ENCODE measurements around the gene TTYH3. TPM values are rescaled to one million over a fixed set of nuclear protein-coding genes. Genes with fewer than 3 reads are reported as not detected.

Gene TTYH3
- total and polyA plus RNA-seq, 2 of the 8 experiments (the other 6 are each of a cell fraction or from before 2014, with no cell fraction given) = 66.2 to 169 TPM

GRCh38 chr7:2662273-2663120, 30.7 kb downstream of the TTYH3 start:
- Histone ChIP-seq H3K27me3 (replicated peaks in 1 of 4; ENCODE audit: control insufficient read depth in 3 of 4, extremely low read depth in 1 of 4, insufficient read depth in 3 of 4, low read length in 3 of 4) (peaks cover 0 to 4% (median 0%) of the 10 kb centered on the region in 4 experiments; a peak in 1 of 7 replicates), H3K23ac (ENCODE audit: insufficient read length) (no peak overlapping the region), H2BK12ac (ENCODE audit: low read depth, low read length) (no peak overlapping the region), H4K8ac (ENCODE audit: extremely low read depth, insufficient read depth, low read length) (no peak overlapping the region; the same call in 1 of the 2 replicates), H3K9ac (replicated peaks in 1 of 4; ENCODE audit: extremely low read depth in 1 of 4, low read depth in 3 of 4, low read length in 3 of 4) (no peak overlapping the region), H2AFZ (ENCODE audit: low read length) (no peak overlapping the region), H3K18ac (ENCODE audit: extremely low read depth, low read length) (no peak overlapping the region), H3K4ac (replicated peaks; ENCODE audit: insufficient read length, low read depth, low read length) (no peak overlapping the region), H3K4me2 (ENCODE audit: insufficient read depth in 1 of 2, low read depth in 2 of 2, low read length in 2 of 2) (no peak overlapping the region), H3K36me3 (ENCODE audit: control insufficient read depth in 2 of 4, insufficient read depth in 4 of 4, low read length in 3 of 4) (peaks cover 0 to 32% (median 5%) of the 10 kb centered on the region in 4 experiments; a peak in 6 of 8 replicates), H3K79me1 (ENCODE audit: low read depth, low read length) (no peaks in the 10 kb centered on the region), H3K9me3 (ENCODE audit: insufficient read depth in 2 of 2, low read depth in 1 of 2, low read length in 1 of 2) (peaks cover 0 to 4% of the 10 kb centered on the region in 2 experiments; a peak in 2 of 4 replicates), H3K27ac (ENCODE audit: low read depth, low read length) (no peak overlapping the region), H2BK20ac (ENCODE audit: low read length) (no peak overlapping the region), H2BK5ac (ENCODE audit: low read depth, low read length) (no peak overlapping the region; the same call in none of the 2 replicates), H3K4me1 (replicated peaks in 1 of 4; ENCODE audit: control insufficient read depth in 3 of 4, insufficient read depth in 4 of 4, low read length in 3 of 4) (peaks cover 0 to 4% (median under 1%) of the 10 kb centered on the region in 4 experiments; a peak in 2 of 7 replicates), H3K23me2 (ENCODE audit: low read depth, low read length) (no peaks in the 10 kb centered on the region), H4K91ac (replicated peaks; ENCODE audit: insufficient read length, low read length) (no peak overlapping the region), H2BK15ac (ENCODE audit: low read length) (no peak overlapping the region), H3K14ac (ENCODE audit: insufficient read length) (no peak overlapping the region), H2BK120ac (replicated peaks; ENCODE audit: low read depth, low read length) (no peak overlapping the region), H3K79me2 (ENCODE audit: control insufficient read depth in 1 of 2, insufficient read depth in 2 of 2, low read length in 2 of 2) (no peaks in the 10 kb centered on the region), H3K4me3 (ENCODE audit: extremely low read depth in 1 of 4, insufficient read depth in 2 of 4, low read depth in 3 of 4, low read length in 4 of 4) (no peak overlapping the region), H3K56ac (replicated peaks; ENCODE audit: insufficient read length, low read depth, low read length) (no peak overlapping the region), H2AK5ac (ENCODE audit: low read depth, low read length) (no peak overlapping the region), H4K20me1 (replicated peaks in 1 of 2; ENCODE audit: control insufficient read depth in 1 of 2, insufficient read depth in 2 of 2, low read length in 2 of 2) (peaks cover 0 to 14% of the 10 kb centered on the region in 2 experiments), H4K5ac (ENCODE audit: insufficient read length, low read depth, low read length) (no peak overlapping the region)
- DNase-seq (ENCODE audit: low read depth in 1 of 2, low spot score in 2 of 2) (no peak), FAIRE-seq (no peak)
- ChIA-PET POLR2A (ENCODE audit: partially characterized antibody) (interaction anchor here (0.8 to 1.2 kb wide), 2 partner anchors 19 to 31 kb away, joined by 3 read pairs; no protein-coding TSS in a partner anchor), CTCF (ENCODE audit: partially characterized antibody) (interaction anchor here (0.7 to 4.0 kb wide), 11 partner anchors 10 to 211 kb away, joined by 3 to 17 read pairs (median 6); no protein-coding TSS in a partner anchor)
- WGBS, 2 experiments (ENCODE audit: extremely low coverage in 1 of 2, insufficient coverage in 1 of 2, insufficient read length in 1 of 2, insufficient replicate concordance in 2 of 2, low coverage in 1 of 2, low lambda C conversion rate in 2 of 2, missing lambda C conversion rate in 1 of 2) = 93% methylated on average over 32 of the region's 33 CpGs; no CpG with 5 or more reads in 1 of the 2 experiments
- TF ChIP-seq TEAD4 (IDR thresholded peaks at IDR 0.05; ENCODE audit: low read depth, low read length) (no peak), GTF2F1 (IDR thresholded peaks at IDR 0.05; ENCODE audit: borderline replicate concordance, low read depth, low read length) (no peak), SP4 (IDR thresholded peaks at IDR 0.05; ENCODE audit: low read length) (no peak), JUND (IDR thresholded peaks at IDR 0.05; ENCODE audit: low read length) (no peak), POLR2AphosphoS5 (IDR thresholded peaks at IDR 0.05; ENCODE audit: low read depth, low read length) (no peak), JUN (IDR thresholded peaks at IDR 0.05; ENCODE audit: low read depth, low read length) (no peak), PHF8 (conservative IDR thresholded peaks at IDR 0.05; ENCODE audit: low read depth, low read length) (no peak)
- TF ChIP-seq, protein P1, sequence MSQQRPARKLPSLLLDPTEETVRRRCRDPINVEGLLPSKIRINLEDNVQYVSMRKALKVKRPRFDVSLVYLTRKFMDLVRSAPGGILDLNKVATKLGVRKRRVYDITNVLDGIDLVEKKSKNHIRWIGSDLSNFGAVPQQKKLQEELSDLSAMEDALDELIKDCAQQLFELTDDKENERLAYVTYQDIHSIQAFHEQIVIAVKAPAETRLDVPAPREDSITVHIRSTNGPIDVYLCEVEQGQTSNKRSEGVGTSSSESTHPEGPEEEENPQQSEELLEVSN (IDR thresholded peaks at IDR 0.05) = no peak
- TF ChIP-seq, protein P2, sequence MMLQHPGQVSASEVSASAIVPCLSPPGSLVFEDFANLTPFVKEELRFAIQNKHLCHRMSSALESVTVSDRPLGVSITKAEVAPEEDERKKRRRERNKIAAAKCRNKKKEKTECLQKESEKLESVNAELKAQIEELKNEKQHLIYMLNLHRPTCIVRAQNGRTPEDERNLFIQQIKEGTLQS (IDR thresholded peaks at IDR 0.05; ENCODE audit: insufficient read depth, low read depth, low read length) = no peak

All from H1 (cell line).